Spleen (tissue), 11 donors: ENCODE measurements around the gene RAB40C. TPM values are rescaled to one million over a fixed set of nuclear protein-coding genes. Genes with fewer than 3 reads are reported as not detected.

ENCODE experiments used
- DNase-seq: peaks from one replicate; pipeline ENCODE4 v3.0.0-alpha.2; 2020
- H3K27ac ChIP-seq, 8 donors: fragments of 200-600 bp; sonication (generic) in 7 of 8; 1 replicate in 4 of 8; 2 replicates in 4 of 8; pipeline versions ENCODE4 v1.5.0 to v1.8.0; 2016 to 2021; ENCODE audit warnings: inconsistent platforms in 4 of 8, mild to moderate bottlenecking in 4 of 8, moderate library complexity in 1 of 8
- H3K27me3 ChIP-seq, 7 donors: fragments of 200-600 bp; sonication (generic) in 6 of 7; replicated peaks in 1 of 7; 1 replicate in 4 of 7; 2 replicates in 3 of 7; pipeline versions ENCODE4 v1.5.0 to v1.8.0; 2016 to 2021; ENCODE audit warnings: inconsistent platforms in 3 of 7, mild to moderate bottlenecking in 1 of 7
- H3K36me3 ChIP-seq, 6 donors: fragments of 200-600 bp; sonication (generic) in 5 of 6; 1 replicate in 4 of 6; 2 replicates in 2 of 6; pipeline versions ENCODE4 v1.5.0 to v1.8.0; 2016 to 2021; ENCODE audit warnings: inconsistent platforms in 2 of 6
- H3K4me1 ChIP-seq, 6 donors: fragments of 200-600 bp; sonication (generic) in 5 of 6; 1 replicate in 3 of 6; 2 replicates in 3 of 6; pipeline versions ENCODE4 v1.5.0 to v1.8.0; 2016 to 2021; ENCODE audit warnings: inconsistent platforms in 3 of 6
- H3K4me3 ChIP-seq, 8 donors: fragments of 200-600 bp; sonication (generic) in 7 of 8; 1 replicate in 4 of 8; 2 replicates in 4 of 8; pipeline versions ENCODE4 v1.5.0 to v1.8.0; 2016 to 2021; ENCODE audit warnings: inconsistent platforms in 4 of 8, mild to moderate bottlenecking in 4 of 8, moderate library complexity in 2 of 8
- H3K9me3 ChIP-seq, 8 donors: fragments of 200-600 bp; sonication (generic) in 7 of 8; 1 replicate in 4 of 8; 2 replicates in 4 of 8; pipeline versions ENCODE4 v1.5.0 to v1.8.0; 2016 to 2021; ENCODE audit warnings: inconsistent platforms in 4 of 8
- POLR2A ChIP-seq, 3 donors: fragments of 450-650 bp; IDR thresholded peaks; one replicate each; pipeline ENCODE4 v1.5.1; 2017; ENCODE audit warnings: antibody characterized with exemption in 3 of 3, mild to moderate bottlenecking in 1 of 3
- POLR2AphosphoS5 ChIP-seq, 3 donors: sonication (generic); formaldehyde crosslinking; IDR thresholded peaks; one replicate each; pipeline ENCODE4 v1.5.1; 2017; ENCODE audit warnings: antibody characterized with exemption in 3 of 3
- WGBS, 5 donors: extraction: QIAGEN DNeasy Blood & Tissue Kit in 3 of 5; methylation state at CpG; one replicate each; pipeline versions ENCODE4 v1.1.5 to v1.1.7; 2013 to 2018; 5-methylcytosine and 5-hydroxymethylcytosine counted together
- intact Hi-C: fragments of 100-400 bp; cut with DNase I; formaldehyde crosslinking; loops from one replicate; pipeline ENCODE4 v1.15.0; 2023; ENCODE audit warnings: low total_unique reads
- polyA plus RNA-seq, 3 donors: library from polyadenylated mRNA; stranded (reverse); fragments of 200-250 nt; gene quantifications; one replicate each; pipeline ENCODE4 v1.2.1, GENCODE V29; 2013
- total RNA-seq, 7 donors: library from RNA; depleted of rRNA in 3 of 7; stranded (reverse); fragments of >200 nt in 3 of 7; fragmentation: NEBNext Ultra II Directional in 4 of 7; extraction: Animal tissue kit (Norgen Biotek cat#: 25700) in 4 of 7; gene quantifications; one replicate each; pipeline versions ENCODE4 v1.1.0 to v1.2.1, GENCODE V29; 2016 to 2021
- TF ChIP-seq, protein P1 (sequence below), 11 experiments: fragments of 200-600 bp in 7 of 11; fragments of 450-650 bp in 4 of 11; sonication (generic) in 4 of 11; IDR thresholded peaks in 8 of 11; conservative IDR thresholded peaks in 3 of 11; 1 replicate in 7 of 11; 2 replicates in 4 of 11; pipeline versions ENCODE4 v1.4.0 to v1.8.0; 2016 to 2021; ENCODE audit warnings: antibody characterized with exemption in 11 of 11, inconsistent platforms in 4 of 11, mild to moderate bottlenecking in 1 of 11
- donor health status: healthy with polysubstance abuse.
- donor health status: DM: no; HTN: no; CAD: no; lungs with moderate emphysema.
- donor health status: DM: no; HTN: no; CAD: no.
- donor health status: Bipolar disorder and iron deficiency.
- donor health status: healthy.
- donor health status: DM: no; HTN: no; CAD: no.
- donor health status: DM: yes; HTN: yes; CAD: no.

The RAB40C gene
- total and polyA plus RNA-seq, 10 donors: 8.1 to 21.6 (median 15.2) TPM

DNA sequence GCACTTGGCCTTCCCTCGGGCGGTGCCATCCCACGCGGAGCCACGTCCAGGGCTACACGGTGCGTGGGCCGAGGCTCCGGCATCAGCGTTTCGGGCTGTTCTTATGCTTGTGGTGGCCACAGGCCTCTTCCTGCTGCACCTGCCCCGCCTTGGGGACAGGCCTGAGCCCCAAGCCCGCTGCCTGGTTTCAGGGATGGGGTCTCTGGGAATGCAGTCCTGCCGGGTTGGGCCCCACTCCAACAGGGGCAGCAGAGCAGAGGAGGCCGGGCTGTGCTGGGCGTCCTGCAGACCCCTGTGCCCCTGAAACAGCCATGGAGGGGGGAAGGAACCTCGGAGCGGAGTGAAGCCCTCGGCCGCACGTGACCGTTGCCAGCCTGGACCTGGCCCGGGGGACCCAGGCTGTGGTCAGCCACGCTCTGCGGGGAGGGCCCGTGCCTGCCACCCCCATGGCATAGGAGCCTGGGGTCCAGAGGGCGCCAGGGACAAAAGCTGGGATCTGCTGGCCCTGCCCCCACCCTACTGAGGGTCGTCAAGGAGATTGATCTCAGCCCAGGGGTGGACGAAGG is 40.5 kb downstream of the RAB40C start:
- no peak overlapping the region for H3K4me3 ChIP-seq
- H3K9me3 ChIP-seq: no peaks in the 10 kb centered on the region
- H3K27ac ChIP-seq: peak overlapping the region in 5 of 8 donors; percentile 14 to 48 (median 30)
- intact Hi-C loops: no loop called here
- peak; percentile 65 for DNase-seq
- TF ChIP-seq POLR2A (IDR thresholded peaks at IDR 0.05): no peak
- peak in 2 of 3 donors; percentile 29 to 63 for TF ChIP-seq POLR2AphosphoS5 (IDR thresholded peaks at IDR 0.05)
- TF ChIP-seq, protein P1, sequence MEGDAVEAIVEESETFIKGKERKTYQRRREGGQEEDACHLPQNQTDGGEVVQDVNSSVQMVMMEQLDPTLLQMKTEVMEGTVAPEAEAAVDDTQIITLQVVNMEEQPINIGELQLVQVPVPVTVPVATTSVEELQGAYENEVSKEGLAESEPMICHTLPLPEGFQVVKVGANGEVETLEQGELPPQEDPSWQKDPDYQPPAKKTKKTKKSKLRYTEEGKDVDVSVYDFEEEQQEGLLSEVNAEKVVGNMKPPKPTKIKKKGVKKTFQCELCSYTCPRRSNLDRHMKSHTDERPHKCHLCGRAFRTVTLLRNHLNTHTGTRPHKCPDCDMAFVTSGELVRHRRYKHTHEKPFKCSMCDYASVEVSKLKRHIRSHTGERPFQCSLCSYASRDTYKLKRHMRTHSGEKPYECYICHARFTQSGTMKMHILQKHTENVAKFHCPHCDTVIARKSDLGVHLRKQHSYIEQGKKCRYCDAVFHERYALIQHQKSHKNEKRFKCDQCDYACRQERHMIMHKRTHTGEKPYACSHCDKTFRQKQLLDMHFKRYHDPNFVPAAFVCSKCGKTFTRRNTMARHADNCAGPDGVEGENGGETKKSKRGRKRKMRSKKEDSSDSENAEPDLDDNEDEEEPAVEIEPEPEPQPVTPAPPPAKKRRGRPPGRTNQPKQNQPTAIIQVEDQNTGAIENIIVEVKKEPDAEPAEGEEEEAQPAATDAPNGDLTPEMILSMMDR (IDR thresholded peaks at IDR 0.05 in 8 of 11, conservative IDR thresholded peaks at IDR 0.05 in 3 of 11): no peak
- 35 to 56% (median 41%) methylated on average over 4 to 29 of the region's 29 CpGs for WGBS, 5 donors
- peaks cover 0 to 13% (median 0%) of the 10 kb centered on the region in 7 donors for H3K27me3 ChIP-seq
- peaks cover 0 to 72% (median 49%) of the 10 kb centered on the region in 6 donors for H3K36me3 ChIP-seq
- peaks cover 6 to 52% (median 28%) of the 10 kb centered on the region in 6 donors for H3K4me1 ChIP-seq

- no peak for DNase-seq
- intact Hi-C loops: no loop called here
- Histone ChIP-seq H3K4me3 (no peak within 1 kb of the TSS), H3K27ac (peak within 1 kb of the TSS in 5 of 8 donors; percentile 14 to 48 (median 30)), H3K4me1 (peaks cover 9 to 58% (median 33%) of the 10 kb centered on the region in 6 donors), H3K36me3 (peaks cover 0 to 66% (median 43%) of the 10 kb centered on the region in 6 donors), H3K27me3 (peaks cover 0 to 13% (median 0%) of the 10 kb centered on the region in 7 donors), H3K9me3 (no peaks in the 10 kb centered on the region)
- 3 to 16% (median 4%) methylated on average over 5 to 23 of the region's 23 CpGs; no CpG with 5 or more reads in 1 of the 5 donors for WGBS, 5 donors
- TF ChIP-seq POLR2A (IDR thresholded peaks at IDR 0.05) (no peak), POLR2AphosphoS5 (IDR thresholded peaks at IDR 0.05) (peak; percentile 25 to 69 (median 34))
- TF ChIP-seq, protein P1 (IDR thresholded peaks at IDR 0.05 in 8 of 11, conservative IDR thresholded peaks at IDR 0.05 in 3 of 11): no peak
Measured at GRCh38 chr16:630815-631405, 41.0 kb downstream of the RAB40C start, which contains the start of gene WFIKKN1. Gene WFIKKN1 (plus strand): TSS chr16:630985. CDS start chr16:631254, 269 bp downstream.

GRCh38 chr16:631808-632358 is 42.0 kb downstream of the RAB40C start:
- H3K27me3 ChIP-seq: peaks cover 0 to 13% (median 0%) of the 10 kb centered on the region in 7 donors
- peaks cover 9 to 58% (median 36%) of the 10 kb centered on the region in 6 donors for H3K4me1 ChIP-seq
- peaks cover 0 to 57% (median 35%) of the 10 kb centered on the region in 6 donors for H3K36me3 ChIP-seq
- TF ChIP-seq POLR2AphosphoS5 (IDR thresholded peaks at IDR 0.05) (peak in 1 of 3 donors; percentile 14), POLR2A (IDR thresholded peaks at IDR 0.05) (no peak)
- DNase-seq: no peak
- WGBS, 5 donors: 65 to 77% (median 73%) methylated on average over 9 of the region's 9 CpGs
- no peak overlapping the region for H3K4me3 ChIP-seq
- H3K9me3 ChIP-seq: no peaks in the 10 kb centered on the region
- intact Hi-C loops: no loop called here
- H3K27ac ChIP-seq: no peak overlapping the region

DNA sequence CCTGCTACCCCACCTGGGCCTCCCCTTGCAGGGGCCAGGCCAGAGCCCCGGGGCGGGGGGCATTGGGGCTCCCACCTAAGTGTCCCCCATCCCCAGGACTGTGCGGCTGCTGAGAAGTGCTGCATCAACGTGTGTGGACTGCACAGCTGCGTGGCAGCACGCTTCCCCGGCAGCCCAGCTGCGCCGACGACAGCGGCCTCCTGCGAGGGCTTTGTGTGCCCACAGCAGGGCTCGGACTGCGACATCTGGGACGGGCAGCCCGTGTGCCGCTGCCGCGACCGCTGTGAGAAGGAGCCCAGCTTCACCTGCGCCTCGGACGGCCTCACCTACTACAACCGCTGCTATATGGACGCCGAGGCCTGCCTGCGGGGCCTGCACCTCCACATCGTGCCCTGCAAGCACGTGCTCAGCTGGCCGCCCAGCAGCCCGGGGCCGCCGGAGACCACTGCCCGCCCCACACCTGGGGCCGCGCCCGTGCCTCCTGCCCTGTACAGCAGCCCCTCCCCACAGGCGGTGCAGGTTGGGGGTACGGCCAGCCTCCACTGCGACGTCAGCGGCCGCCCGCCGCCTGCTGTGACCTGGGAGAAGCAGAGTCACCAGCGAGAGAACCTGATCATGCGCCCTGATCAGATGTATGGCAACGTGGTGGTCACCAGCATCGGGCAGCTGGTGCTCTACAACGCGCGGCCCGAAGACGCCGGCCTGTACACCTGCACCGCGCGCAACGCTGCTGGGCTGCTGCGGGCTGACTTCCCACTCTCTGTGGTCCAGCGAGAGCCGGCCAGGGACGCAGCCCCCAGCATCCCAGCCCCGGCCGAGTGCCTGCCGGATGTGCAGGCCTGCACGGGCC is 42.8 kb downstream of the RAB40C start:
- Histone ChIP-seq H3K36me3 (peaks cover 0 to 48% (median 29%) of the 10 kb centered on the region in 6 donors), H3K27ac (no peak overlapping the region), H3K4me1 (peaks cover 12 to 64% (median 42%) of the 10 kb centered on the region in 6 donors), H3K27me3 (peaks cover 0 to 13% (median 0%) of the 10 kb centered on the region in 7 donors), H3K4me3 (no peak overlapping the region), H3K9me3 (no peaks in the 10 kb centered on the region)
- intact Hi-C loops: no loop called here
- no peak for DNase-seq
- peak in 1 of 3 donors; percentile 40 for TF ChIP-seq POLR2AphosphoS5 (IDR thresholded peaks at IDR 0.05)
- TF ChIP-seq, protein P1 (IDR thresholded peaks at IDR 0.05 in 8 of 11, conservative IDR thresholded peaks at IDR 0.05 in 3 of 11): no peak
- WGBS, 5 donors: 92 to 97% (median 95%) methylated on average over 5 to 67 of the region's 67 CpGs
